ENCODE data around the gene FGF14.

- TF ChIP-seq POLR2A (IDR thresholded peaks at IDR 0.05), result no peak
- TF ChIP-seq, protein P1, sequence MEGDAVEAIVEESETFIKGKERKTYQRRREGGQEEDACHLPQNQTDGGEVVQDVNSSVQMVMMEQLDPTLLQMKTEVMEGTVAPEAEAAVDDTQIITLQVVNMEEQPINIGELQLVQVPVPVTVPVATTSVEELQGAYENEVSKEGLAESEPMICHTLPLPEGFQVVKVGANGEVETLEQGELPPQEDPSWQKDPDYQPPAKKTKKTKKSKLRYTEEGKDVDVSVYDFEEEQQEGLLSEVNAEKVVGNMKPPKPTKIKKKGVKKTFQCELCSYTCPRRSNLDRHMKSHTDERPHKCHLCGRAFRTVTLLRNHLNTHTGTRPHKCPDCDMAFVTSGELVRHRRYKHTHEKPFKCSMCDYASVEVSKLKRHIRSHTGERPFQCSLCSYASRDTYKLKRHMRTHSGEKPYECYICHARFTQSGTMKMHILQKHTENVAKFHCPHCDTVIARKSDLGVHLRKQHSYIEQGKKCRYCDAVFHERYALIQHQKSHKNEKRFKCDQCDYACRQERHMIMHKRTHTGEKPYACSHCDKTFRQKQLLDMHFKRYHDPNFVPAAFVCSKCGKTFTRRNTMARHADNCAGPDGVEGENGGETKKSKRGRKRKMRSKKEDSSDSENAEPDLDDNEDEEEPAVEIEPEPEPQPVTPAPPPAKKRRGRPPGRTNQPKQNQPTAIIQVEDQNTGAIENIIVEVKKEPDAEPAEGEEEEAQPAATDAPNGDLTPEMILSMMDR (IDR thresholded peaks at IDR 0.05), result no peak
These were observed 273.5 kb downstream of the FGF14 start for GRCh38 chr13:102128216-102128810.
